ENCODE measurements around the gene UBE2QL1.

DNA sequence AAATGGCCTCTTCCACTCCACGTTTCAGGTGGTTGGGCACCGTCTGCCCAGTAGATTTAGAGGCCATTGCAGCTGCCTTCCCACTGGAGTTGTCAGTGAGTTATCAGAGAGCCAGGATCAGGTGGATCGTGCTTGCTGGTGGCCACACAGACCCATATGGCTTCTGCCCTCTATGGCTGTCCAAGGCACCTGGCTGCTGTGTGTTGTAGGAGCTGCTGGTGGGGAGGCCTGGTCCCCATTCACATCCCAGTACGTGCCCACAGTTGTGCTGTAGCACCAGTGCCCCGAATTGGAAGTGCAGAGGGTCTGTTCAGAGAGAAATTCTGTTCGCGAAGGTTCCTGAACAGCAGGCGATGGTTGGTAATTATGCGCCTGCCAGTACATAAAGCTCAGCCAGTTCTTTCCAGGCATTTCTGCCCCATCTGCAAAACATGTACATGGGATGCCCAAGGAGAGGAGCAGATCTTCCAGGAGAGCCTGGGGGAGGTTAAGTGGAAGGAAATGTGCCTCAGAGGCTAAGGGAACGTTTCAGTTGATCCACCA lies 41.1 kb downstream of the UBE2QL1 start:
- TF ChIP-seq, protein P1, sequence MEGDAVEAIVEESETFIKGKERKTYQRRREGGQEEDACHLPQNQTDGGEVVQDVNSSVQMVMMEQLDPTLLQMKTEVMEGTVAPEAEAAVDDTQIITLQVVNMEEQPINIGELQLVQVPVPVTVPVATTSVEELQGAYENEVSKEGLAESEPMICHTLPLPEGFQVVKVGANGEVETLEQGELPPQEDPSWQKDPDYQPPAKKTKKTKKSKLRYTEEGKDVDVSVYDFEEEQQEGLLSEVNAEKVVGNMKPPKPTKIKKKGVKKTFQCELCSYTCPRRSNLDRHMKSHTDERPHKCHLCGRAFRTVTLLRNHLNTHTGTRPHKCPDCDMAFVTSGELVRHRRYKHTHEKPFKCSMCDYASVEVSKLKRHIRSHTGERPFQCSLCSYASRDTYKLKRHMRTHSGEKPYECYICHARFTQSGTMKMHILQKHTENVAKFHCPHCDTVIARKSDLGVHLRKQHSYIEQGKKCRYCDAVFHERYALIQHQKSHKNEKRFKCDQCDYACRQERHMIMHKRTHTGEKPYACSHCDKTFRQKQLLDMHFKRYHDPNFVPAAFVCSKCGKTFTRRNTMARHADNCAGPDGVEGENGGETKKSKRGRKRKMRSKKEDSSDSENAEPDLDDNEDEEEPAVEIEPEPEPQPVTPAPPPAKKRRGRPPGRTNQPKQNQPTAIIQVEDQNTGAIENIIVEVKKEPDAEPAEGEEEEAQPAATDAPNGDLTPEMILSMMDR (conservative IDR thresholded peaks at IDR 0.05; ENCODE audit: low read length), result no peak
- no peak for TF ChIP-seq EZH2phosphoT487 (IDR thresholded peaks at IDR 0.05; ENCODE audit: borderline replicate concordance, low read depth, low read length)
